Cardiac muscle cell (in vitro differentiated cells and primary cell): Measurements from ENCODE around the gene SMARCE1. TPM values are rescaled to one million over a fixed set of nuclear protein-coding genes. Genes with fewer than 3 reads are reported as not detected.

Experiments used
- DNase-seq, 2 donors: peaks; one replicate each; pipeline versions ENCODE4 v3.0.0 to v3.0.0-alpha.2; 2010 to 2017; ENCODE audit warnings: low read depth in 1 of 2, low spot score in 1 of 2
- H3K27ac ChIP-seq: fragments of 200-600 bp; sonication (generic); 2 replicates; pipeline ENCODE4 v1.5.1; 2016
- H3K27me3 ChIP-seq: fragments of 200-600 bp; sonication (generic); 2 replicates; pipeline ENCODE4 v1.6.0; 2016; ENCODE audit warnings: control low read depth
- H3K36me3 ChIP-seq: fragments of 200-600 bp; sonication (generic); 2 replicates; pipeline ENCODE4 v1.5.1; 2016; ENCODE audit warnings: control low read depth
- H3K4me1 ChIP-seq: fragments of 200-600 bp; sonication (generic); 2 replicates; pipeline ENCODE4 v1.8.1; 2017; ENCODE audit warnings: low read depth, mild to moderate bottlenecking, mixed run types
- H3K4me3 ChIP-seq: fragments of 200-600 bp; sonication (generic); 2 replicates; pipeline ENCODE4 v1.5.1; 2016; ENCODE audit warnings: mild to moderate bottlenecking
- H3K9me3 ChIP-seq: fragments of 200-600 bp; sonication (generic); 2 replicates; pipeline ENCODE4 v1.5.1; 2017; ENCODE audit warnings: low read depth, mild to moderate bottlenecking, control low read depth
- polyA plus RNA-seq: library from polyadenylated mRNA; unstranded; fragments of >200 nt; fragmentation: Nextera tagmentation; extraction: Ambion mirVana; gene quantifications from 2 replicates; pipeline ENCODE4 v1.2.1, GENCODE V29; 2016
- total RNA-seq: library from RNA; depleted of rRNA; stranded (reverse); fragments of >200 nt; gene quantifications from 2 replicates; pipeline ENCODE4 v1.2.3, GENCODE V29; 2016
- TF ChIP-seq, protein P1 (sequence below): IDR thresholded peaks from 2 replicates; pipeline ENCODE4 v1.5.1; 2012; ENCODE audit warnings: low read depth, mild to moderate bottlenecking, low read length

Gene SMARCE1
- total and polyA plus RNA-seq, 2 experiments from 2014 or later: 192 to 195 TPM

DNA sequence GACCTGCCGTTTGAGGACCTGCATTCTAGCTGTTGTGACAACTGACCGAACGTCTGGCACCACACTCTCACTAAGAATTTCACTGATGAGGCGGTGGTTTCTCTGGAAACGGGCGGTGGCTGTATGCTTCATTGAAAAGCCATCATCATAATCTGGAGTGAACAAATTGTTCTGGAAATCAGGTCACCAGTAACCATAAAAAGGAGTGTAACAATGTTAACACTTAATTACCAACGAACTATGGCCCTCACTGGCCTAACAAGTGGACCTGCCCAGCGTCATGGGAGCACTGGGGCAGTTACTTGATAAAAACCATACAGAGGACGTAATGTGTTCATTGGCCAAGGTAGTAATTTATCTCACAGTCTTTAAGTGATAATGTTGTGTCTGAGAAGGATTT, 15.4 kb downstream of the SMARCE1 start:
- TF ChIP-seq, protein P1, sequence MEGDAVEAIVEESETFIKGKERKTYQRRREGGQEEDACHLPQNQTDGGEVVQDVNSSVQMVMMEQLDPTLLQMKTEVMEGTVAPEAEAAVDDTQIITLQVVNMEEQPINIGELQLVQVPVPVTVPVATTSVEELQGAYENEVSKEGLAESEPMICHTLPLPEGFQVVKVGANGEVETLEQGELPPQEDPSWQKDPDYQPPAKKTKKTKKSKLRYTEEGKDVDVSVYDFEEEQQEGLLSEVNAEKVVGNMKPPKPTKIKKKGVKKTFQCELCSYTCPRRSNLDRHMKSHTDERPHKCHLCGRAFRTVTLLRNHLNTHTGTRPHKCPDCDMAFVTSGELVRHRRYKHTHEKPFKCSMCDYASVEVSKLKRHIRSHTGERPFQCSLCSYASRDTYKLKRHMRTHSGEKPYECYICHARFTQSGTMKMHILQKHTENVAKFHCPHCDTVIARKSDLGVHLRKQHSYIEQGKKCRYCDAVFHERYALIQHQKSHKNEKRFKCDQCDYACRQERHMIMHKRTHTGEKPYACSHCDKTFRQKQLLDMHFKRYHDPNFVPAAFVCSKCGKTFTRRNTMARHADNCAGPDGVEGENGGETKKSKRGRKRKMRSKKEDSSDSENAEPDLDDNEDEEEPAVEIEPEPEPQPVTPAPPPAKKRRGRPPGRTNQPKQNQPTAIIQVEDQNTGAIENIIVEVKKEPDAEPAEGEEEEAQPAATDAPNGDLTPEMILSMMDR: no peak
- H3K4me3 ChIP-seq: no peak overlapping the region
- no peaks in the 10 kb centered on the region for H3K4me1 ChIP-seq
- H3K27ac ChIP-seq: no peak overlapping the region
- no peaks in the 10 kb centered on the region for H3K27me3 ChIP-seq
- peaks cover 90% of the 10 kb centered on the region for H3K36me3 ChIP-seq
- no peak for DNase-seq
- H3K9me3 ChIP-seq: no peaks in the 10 kb centered on the region

DNA sequence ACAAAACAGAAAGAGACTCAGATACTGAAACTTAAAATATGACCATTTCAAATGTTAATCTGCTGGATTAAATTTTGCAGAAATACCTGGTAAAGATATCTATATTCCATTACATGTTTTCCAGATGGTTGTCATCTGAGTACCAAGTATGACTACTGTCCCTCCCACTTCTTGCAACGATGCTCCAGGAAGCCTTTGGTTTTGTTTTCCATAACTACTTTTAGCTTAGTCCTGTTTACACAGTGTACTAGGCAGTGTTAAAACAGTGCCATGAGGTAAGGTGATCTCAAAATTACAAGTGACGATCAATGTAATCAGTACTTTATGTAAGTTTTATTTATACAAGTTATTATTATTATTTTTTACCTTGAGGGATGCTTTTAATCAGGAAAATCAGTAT, 17.8 kb downstream of the SMARCE1 start:
- TF ChIP-seq, protein P1: no peak

DNA sequence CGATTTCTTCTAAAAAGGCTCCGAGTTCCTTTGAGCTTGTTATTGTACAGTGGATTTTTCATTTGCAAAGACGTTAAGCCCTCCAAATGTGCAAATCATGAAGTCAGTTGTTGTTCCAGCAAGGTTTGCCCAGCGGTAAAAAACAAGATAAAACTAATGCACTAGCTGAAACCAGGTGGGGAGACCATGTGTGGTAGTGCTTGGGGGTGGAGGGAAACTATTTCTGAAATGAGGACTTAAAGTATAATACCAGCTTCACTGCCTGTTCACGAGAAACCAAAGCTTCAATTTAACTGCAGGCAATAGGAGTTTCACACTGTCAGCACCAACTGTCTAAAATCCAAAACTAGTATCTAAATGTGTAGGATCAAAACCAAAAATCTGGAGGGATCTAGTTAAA, 22.3 kb downstream of the SMARCE1 start:
- DNase-seq: no peak
- H3K4me3 ChIP-seq: no peak overlapping the region
- no peaks in the 10 kb centered on the region for H3K4me1 ChIP-seq
- H3K27ac ChIP-seq: no peak overlapping the region
- no peaks in the 10 kb centered on the region for H3K9me3 ChIP-seq
- TF ChIP-seq, protein P1: no peak
- H3K27me3 ChIP-seq: no peaks in the 10 kb centered on the region
- H3K36me3 ChIP-seq: peaks cover 28% of the 10 kb centered on the region

More for the DNA sequence above, 17.8 kb downstream of the SMARCE1 start:
- no peak overlapping the region for H3K4me3 ChIP-seq
- H3K27me3 ChIP-seq: no peaks in the 10 kb centered on the region
- H3K9me3 ChIP-seq: no peaks in the 10 kb centered on the region
- H3K36me3 ChIP-seq: peaks cover 66% of the 10 kb centered on the region
- DNase-seq: no peak
- no peaks in the 10 kb centered on the region for H3K4me1 ChIP-seq
- no peak overlapping the region for H3K27ac ChIP-seq

DNA sequence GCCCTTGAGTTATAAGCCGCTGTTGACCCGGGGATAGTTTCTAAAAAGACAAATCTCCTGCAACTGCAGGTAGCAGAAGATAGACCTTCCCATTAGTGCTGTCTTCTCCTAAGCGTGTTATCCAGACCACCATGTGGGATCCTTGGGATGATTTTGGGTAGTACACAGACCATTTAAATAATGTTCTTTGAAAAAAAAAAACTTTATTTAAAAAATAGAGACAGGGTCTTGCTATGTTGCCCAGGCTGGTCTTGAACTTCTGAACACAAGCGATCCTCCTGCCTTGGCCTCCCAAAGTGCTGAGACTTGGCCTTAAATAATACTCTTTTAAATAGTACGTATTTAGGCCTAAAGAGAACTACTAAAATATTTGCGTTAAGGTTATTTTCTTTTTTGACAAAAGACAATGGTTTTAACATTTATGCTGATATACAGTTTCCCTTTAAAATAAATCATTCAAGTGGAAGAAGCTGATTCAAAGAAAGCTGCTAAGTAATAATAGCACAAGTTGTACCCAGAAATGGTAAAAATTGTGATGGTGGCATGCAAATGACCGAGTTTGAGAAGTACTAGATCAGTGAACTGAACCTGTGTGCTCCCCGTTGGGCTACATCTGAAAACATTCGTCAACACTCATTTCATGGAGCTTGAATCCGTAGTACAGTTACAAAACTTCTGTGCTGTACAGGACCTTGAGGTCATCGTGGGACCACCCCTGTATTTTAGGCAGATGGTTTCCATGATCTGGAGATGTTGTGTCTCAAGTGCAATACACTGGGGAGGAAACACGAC, 24.0 kb downstream of the SMARCE1 start:
- DNase-seq: no peak
- no peaks in the 10 kb centered on the region for H3K9me3 ChIP-seq

DNA sequence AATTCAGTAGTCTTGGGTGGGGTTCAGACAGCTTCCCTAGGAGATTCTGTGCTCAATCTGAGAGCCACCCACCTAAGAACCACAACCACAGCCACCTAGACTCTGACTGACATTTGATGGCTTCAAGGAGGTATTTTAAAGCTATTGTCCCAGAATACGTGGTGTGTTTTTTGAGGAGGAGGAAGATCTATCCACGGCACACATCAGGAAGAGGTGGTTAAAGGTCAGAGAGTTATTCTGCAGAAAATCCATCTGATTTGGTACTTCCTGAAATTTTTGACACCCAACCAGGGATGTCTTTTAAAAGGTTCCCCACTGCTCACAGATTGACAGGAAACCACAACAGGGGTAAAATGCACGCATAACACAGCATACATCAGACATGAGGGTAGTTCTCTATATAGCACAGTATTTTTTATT, 25.1 kb downstream of the SMARCE1 start:
- no peaks in the 10 kb centered on the region for H3K27me3 ChIP-seq
- H3K27ac ChIP-seq: no peak overlapping the region
- H3K9me3 ChIP-seq: no peaks in the 10 kb centered on the region
- TF ChIP-seq, protein P1: no peak
- no peaks in the 10 kb centered on the region for H3K4me1 ChIP-seq
- no peak for DNase-seq
- H3K4me3 ChIP-seq: no peak overlapping the region
- H3K36me3 ChIP-seq: peaks cover 1% of the 10 kb centered on the region

More for the DNA sequence above, 24.0 kb downstream of the SMARCE1 start:
- H3K36me3 ChIP-seq: peaks cover 12% of the 10 kb centered on the region
- TF ChIP-seq, protein P1: no peak
- no peaks in the 10 kb centered on the region for H3K4me1 ChIP-seq
- H3K27me3 ChIP-seq: no peaks in the 10 kb centered on the region
- H3K27ac ChIP-seq: no peak overlapping the region
- H3K4me3 ChIP-seq: no peak overlapping the region
